ENCODE data around the gene SCN1B. TPM values are rescaled to one million over a fixed set of nuclear protein-coding genes. Genes with fewer than 3 reads are reported as not detected.
A peak's percentile ranks its signal among the peaks of the same experiment; 100 is the strongest.
"Not testable (repeated sequence)": the region's sequence is repeated elsewhere in the genome, so short reads cannot be mapped to it uniquely, and the experiment has no call there.

The SCN1B gene
- total RNA-seq, 2 experiments from 2014 or later = 0.83 to 0.89 TPM

GRCh38 chr19:35042954-35043604 is 12.8 kb downstream of the SCN1B start:
- Mint-ChIP-seq H3K27ac (no peak overlapping the region), H3K27me3 (ENCODE audit: low read depth) (peaks cover 11% of the 10 kb centered on the region), H3K4me3 (no peak overlapping the region), H3K4me1 (ENCODE audit: low read depth) (peaks cover 42% of the 10 kb centered on the region), H3K36me3 (ENCODE audit: low read depth) (no peaks in the 10 kb centered on the region), H3K9me3 (no peaks in the 10 kb centered on the region)
- DNase-seq = no peak
- intact Hi-C loops (cut with micrococcal nuclease) = no loop called here
- CTCF ChIA-PET = interaction anchor here (0.7 to 4.2 kb wide), 20 partner anchors 9 to 136 kb away, joined by 3 to 23 read pairs (median 8); partner anchors contain the start of genes FXYD7 and LGI4

- H3K27me3 Mint-ChIP-seq (ENCODE audit: low read depth) = peaks cover 10% of the 10 kb centered on the region
- no peaks in the 10 kb centered on the region for H3K36me3 Mint-ChIP-seq (ENCODE audit: low read depth)
- H3K4me1 Mint-ChIP-seq (ENCODE audit: low read depth) = peaks cover 42% of the 10 kb centered on the region
- CTCF ChIA-PET = interaction anchor here (0.6 to 4.2 kb wide), 35 partner anchors 8 to 412 kb away, joined by 3 to 23 read pairs (median 5); partner anchors contain the start of genes FXYD7 and LGI4
- DNase-seq = no peak
- no peak overlapping the region for H3K4me3 Mint-ChIP-seq
- intact Hi-C loops (cut with micrococcal nuclease) = loop anchor here (1.0 kb wide), 4 partner anchors 23 to 97 kb away; partner anchors contain the start of gene LGI4
- H3K9me3 Mint-ChIP-seq = no peaks in the 10 kb centered on the region
- H3K27ac Mint-ChIP-seq = no peak overlapping the region
Measured at GRCh38 chr19:35043906-35044305, 13.6 kb downstream of the SCN1B start.

- Mint-ChIP-seq H3K4me3 (no peak overlapping the region), H3K4me1 (ENCODE audit: low read depth) (peaks cover 39% of the 10 kb centered on the region), H3K27ac (peak overlapping the region; percentile 58), H3K36me3 (ENCODE audit: low read depth) (no peaks in the 10 kb centered on the region), H3K9me3 (no peaks in the 10 kb centered on the region), H3K27me3 (ENCODE audit: low read depth) (peaks cover 8% of the 10 kb centered on the region)
- DNase-seq = peak; percentile 83
- CTCF ChIA-PET = interaction anchor here (0.6 to 4.2 kb wide), 35 partner anchors 8 to 412 kb away, joined by 3 to 23 read pairs (median 5); partner anchors contain the start of genes FXYD7 and LGI4
- intact Hi-C loops (cut with micrococcal nuclease) = loop anchor here (1.0 kb wide), 5 partner anchors 20 to 97 kb away; partner anchors contain the start of gene LGI4
Measured at GRCh38 chr19:35044317-35045117, 14.2 kb downstream of the SCN1B start.

GRCh38 chr19:35045667-35046300 is 15.5 kb downstream of the SCN1B start:
- Mint-ChIP-seq H3K4me3 (no peak overlapping the region), H3K27me3 (ENCODE audit: low read depth) (peaks cover 2% of the 10 kb centered on the region), H3K36me3 (ENCODE audit: low read depth) (no peaks in the 10 kb centered on the region), H3K9me3 (no peaks in the 10 kb centered on the region), H3K27ac (no peak overlapping the region), H3K4me1 (ENCODE audit: low read depth) (peaks cover 32% of the 10 kb centered on the region)
- intact Hi-C loops (cut with micrococcal nuclease) = loop anchor here (1.0 kb wide), 1 partner anchor 19 kb away; no protein-coding TSS in a partner anchor
- CTCF ChIA-PET = interaction anchor here (0.9 to 4.2 kb wide), 6 partner anchors 10 to 91 kb away, joined by 3 to 16 read pairs (median 6); no protein-coding TSS in a partner anchor
- peak; percentile 81 for DNase-seq

- Mint-ChIP-seq H3K27ac (no peak overlapping the region), H3K4me3 (no peak overlapping the region), H3K36me3 (ENCODE audit: low read depth) (no peaks in the 10 kb centered on the region), H3K4me1 (ENCODE audit: low read depth) (peaks cover 27% of the 10 kb centered on the region), H3K27me3 (ENCODE audit: low read depth) (no peaks in the 10 kb centered on the region), H3K9me3 (no peaks in the 10 kb centered on the region)
- CTCF ChIA-PET = interaction anchor here (0.9 to 4.2 kb wide), 7 partner anchors 10 to 90 kb away, joined by 3 to 16 read pairs (median 4); no protein-coding TSS in a partner anchor
- DNase-seq = no peak
- intact Hi-C loops (cut with micrococcal nuclease) = no loop called here
Measured at GRCh38 chr19:35046461-35046860, 16.2 kb downstream of the SCN1B start.

GRCh38 chr19:35048911-35049411 is 18.7 kb downstream of the SCN1B start:
- H3K27ac Mint-ChIP-seq = no peak overlapping the region
- CTCF ChIA-PET = interaction anchor here (1.1 to 2.8 kb wide), 2 partner anchors 18 to 66 kb away, joined by 3 to 16 read pairs; no protein-coding TSS in a partner anchor
- no peaks in the 10 kb centered on the region for H3K36me3 Mint-ChIP-seq (ENCODE audit: low read depth)
- H3K4me3 Mint-ChIP-seq = no peak overlapping the region
- DNase-seq = no peak
- H3K4me1 Mint-ChIP-seq (ENCODE audit: low read depth) = peaks cover 18% of the 10 kb centered on the region
- intact Hi-C loops (cut with micrococcal nuclease) = no loop called here
- H3K9me3 Mint-ChIP-seq = no peaks in the 10 kb centered on the region
- no peaks in the 10 kb centered on the region for H3K27me3 Mint-ChIP-seq (ENCODE audit: low read depth)

- H3K4me1 Mint-ChIP-seq (ENCODE audit: low read depth) = peaks cover 15% of the 10 kb centered on the region
- no peak for DNase-seq
- H3K27ac Mint-ChIP-seq = no peak overlapping the region
- CTCF ChIA-PET = no interaction called here
- no peaks in the 10 kb centered on the region for H3K36me3 Mint-ChIP-seq (ENCODE audit: low read depth)
- intact Hi-C loops (cut with micrococcal nuclease) = no loop called here
- no peaks in the 10 kb centered on the region for H3K9me3 Mint-ChIP-seq
- H3K27me3 Mint-ChIP-seq (ENCODE audit: low read depth) = no peaks in the 10 kb centered on the region
- H3K4me3 Mint-ChIP-seq = no peak overlapping the region
Measured at GRCh38 chr19:35049456-35049855, 19.2 kb downstream of the SCN1B start.

- CTCF ChIA-PET = interaction anchor here (1.2 kb wide), 1 partner anchor 16 kb away, joined by 5 read pairs; no protein-coding TSS in a partner anchor
- H3K4me1 Mint-ChIP-seq (ENCODE audit: low read depth); H3K9me3 Mint-ChIP-seq; intact Hi-C loops (cut with micrococcal nuclease); H3K36me3 Mint-ChIP-seq (ENCODE audit: low read depth); H3K4me3 Mint-ChIP-seq; H3K27me3 Mint-ChIP-seq (ENCODE audit: low read depth); H3K27ac Mint-ChIP-seq; DNase-seq: not testable (repeated sequence)
Measured at GRCh38 chr19:35050662-35051061, 20.4 kb downstream of the SCN1B start.

GRCh38 chr19:35051268-35051667 is 21.0 kb downstream of the SCN1B start:
- intact Hi-C loops (cut with micrococcal nuclease); H3K4me3 Mint-ChIP-seq; DNase-seq; H3K36me3 Mint-ChIP-seq (ENCODE audit: low read depth); H3K27ac Mint-ChIP-seq; H3K4me1 Mint-ChIP-seq (ENCODE audit: low read depth); H3K27me3 Mint-ChIP-seq (ENCODE audit: low read depth); H3K9me3 Mint-ChIP-seq: not testable (repeated sequence)
- CTCF ChIA-PET = interaction anchor here (1.2 to 2.4 kb wide), 3 partner anchors 8 to 39 kb away, joined by 4 to 11 read pairs (median 5); no protein-coding TSS in a partner anchor

- Mint-ChIP-seq H3K4me1 (ENCODE audit: low read depth) (no peaks in the 10 kb centered on the region), H3K9me3 (no peaks in the 10 kb centered on the region), H3K36me3 (ENCODE audit: low read depth) (no peaks in the 10 kb centered on the region), H3K4me3 (no peak overlapping the region), H3K27ac (no peak overlapping the region), H3K27me3 (ENCODE audit: low read depth) (no peaks in the 10 kb centered on the region)
- intact Hi-C loops (cut with micrococcal nuclease) = no loop called here
- no peak for DNase-seq
- CTCF ChIA-PET = interaction anchor here (1.2 to 2.4 kb wide), 3 partner anchors 8 to 39 kb away, joined by 4 to 11 read pairs (median 5); no protein-coding TSS in a partner anchor
Measured at GRCh38 chr19:35051796-35052195, 21.5 kb downstream of the SCN1B start.

GRCh38 chr19:35052599-35053190 is 22.4 kb downstream of the SCN1B start:
- Mint-ChIP-seq H3K27me3 (ENCODE audit: low read depth) (no peaks in the 10 kb centered on the region), H3K4me3 (no peak overlapping the region), H3K36me3 (ENCODE audit: low read depth) (no peaks in the 10 kb centered on the region), H3K4me1 (ENCODE audit: low read depth) (no peaks in the 10 kb centered on the region), H3K27ac (no peak overlapping the region), H3K9me3 (no peaks in the 10 kb centered on the region)
- DNase-seq = no peak
- intact Hi-C loops (cut with micrococcal nuclease) = no loop called here
- CTCF ChIA-PET = interaction anchor here (2.4 kb wide), 1 partner anchor 9 kb away, joined by 11 read pairs; no protein-coding TSS in a partner anchor

Data from activated naive CD4-positive, alpha-beta T cell treated with anti-CD3 and anti-CD28 coated beads for 36 hours (primary cell).